ENCODE measurements around the gene IL19. TPM values are rescaled to one million over a fixed set of nuclear protein-coding genes. Genes with fewer than 3 reads are reported as not detected.
"Not testable (repeated sequence)": the region's sequence is repeated elsewhere in the genome, so short reads cannot be mapped to it uniquely, and the experiment has no call there.

IL19 gene
- polyA plus RNA-seq, 12 donors, result not detected

DNA sequence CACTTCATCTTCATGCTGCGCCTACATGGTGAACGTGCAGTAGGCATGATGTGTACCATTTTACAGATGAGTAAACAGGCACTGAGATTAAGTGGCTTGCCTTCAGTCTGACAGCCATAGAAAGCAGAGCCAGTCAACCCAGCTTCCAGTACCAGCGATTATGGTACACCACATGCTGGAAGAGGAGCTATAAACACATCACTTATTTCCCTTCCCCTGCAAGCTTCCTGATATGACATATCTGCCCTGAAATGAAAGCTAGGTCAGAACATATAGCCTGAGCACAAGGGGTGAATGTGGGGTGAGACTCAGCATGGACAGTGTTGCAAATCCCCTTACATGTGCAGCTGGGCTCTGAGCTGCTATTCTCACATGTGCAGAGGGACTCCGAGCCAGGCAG lies 61.1 kb downstream of the IL19 start:
- no peak for DNase-seq

- no peak for DNase-seq
These were observed 61.8 kb downstream of the IL19 start for GRCh38 chr1:206832352-206832880.

- DNase-seq, result no peak
These were observed 62.6 kb downstream of the IL19 start for GRCh38 chr1:206833106-206833680.

- DNase-seq, result no peak
These were observed 63.2 kb downstream of the IL19 start for GRCh38 chr1:206833801-206834200.

DNA sequence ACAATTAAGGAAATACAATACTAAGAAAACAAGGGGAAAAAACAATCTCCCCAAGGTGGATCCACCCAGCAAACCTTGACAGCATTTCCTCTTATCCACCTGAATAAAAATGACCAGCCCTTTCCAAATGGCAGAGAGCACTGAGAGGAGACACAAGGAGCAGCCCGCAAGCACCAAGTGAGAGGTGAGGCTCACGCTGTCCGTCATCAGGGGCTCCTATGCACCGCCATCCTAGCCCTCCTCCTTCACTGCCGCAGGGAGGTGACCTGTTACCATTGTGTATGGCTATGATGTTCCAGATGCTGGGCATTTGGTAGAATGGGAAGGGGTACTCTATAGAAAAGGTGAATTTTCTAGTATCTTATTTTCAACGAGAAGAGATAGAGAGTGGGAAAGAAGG lies 63.6 kb downstream of the IL19 start:
- no peak for DNase-seq

GRCh38 chr1:206834711-206835110 lies 64.1 kb downstream of the IL19 start:
- no peak for DNase-seq

- DNase-seq, result no peak
These were observed 64.6 kb downstream of the IL19 start for GRCh38 chr1:206835186-206835585.

GRCh38 chr1:206836111-206836510 lies 65.5 kb downstream of the IL19 start:
- DNase-seq, result no peak

DNA sequence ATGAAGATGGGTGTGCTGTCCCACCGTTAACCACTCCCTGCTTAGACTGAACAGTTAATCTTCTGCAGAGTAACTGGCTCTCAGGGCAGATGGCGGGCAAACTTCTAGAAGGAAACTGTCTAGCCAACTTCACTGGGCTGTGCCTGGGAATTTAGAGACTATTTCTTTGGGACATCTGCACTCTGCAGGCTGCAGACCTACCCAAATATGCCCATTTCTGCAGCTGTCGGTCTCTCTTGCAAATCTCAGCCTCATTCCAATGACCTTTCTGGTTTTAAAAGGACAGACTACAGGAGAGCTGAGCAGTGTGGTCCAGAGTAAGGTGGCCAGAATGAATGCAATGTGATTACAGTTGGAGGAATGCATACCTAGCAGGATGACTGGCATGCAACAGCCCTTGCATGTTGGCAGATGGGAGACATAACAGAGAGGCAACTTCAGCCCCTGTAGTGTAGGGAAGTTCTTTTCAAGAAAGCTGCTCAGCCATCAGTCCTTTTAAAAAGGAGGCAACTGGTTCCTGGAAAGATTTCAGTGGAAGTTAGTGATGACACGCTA lies 68.5 kb downstream of the IL19 start:
- no peak for DNase-seq

GRCh38 chr1:206839857-206840256 lies 69.3 kb downstream of the IL19 start:
- DNase-seq, result no peak

DNA sequence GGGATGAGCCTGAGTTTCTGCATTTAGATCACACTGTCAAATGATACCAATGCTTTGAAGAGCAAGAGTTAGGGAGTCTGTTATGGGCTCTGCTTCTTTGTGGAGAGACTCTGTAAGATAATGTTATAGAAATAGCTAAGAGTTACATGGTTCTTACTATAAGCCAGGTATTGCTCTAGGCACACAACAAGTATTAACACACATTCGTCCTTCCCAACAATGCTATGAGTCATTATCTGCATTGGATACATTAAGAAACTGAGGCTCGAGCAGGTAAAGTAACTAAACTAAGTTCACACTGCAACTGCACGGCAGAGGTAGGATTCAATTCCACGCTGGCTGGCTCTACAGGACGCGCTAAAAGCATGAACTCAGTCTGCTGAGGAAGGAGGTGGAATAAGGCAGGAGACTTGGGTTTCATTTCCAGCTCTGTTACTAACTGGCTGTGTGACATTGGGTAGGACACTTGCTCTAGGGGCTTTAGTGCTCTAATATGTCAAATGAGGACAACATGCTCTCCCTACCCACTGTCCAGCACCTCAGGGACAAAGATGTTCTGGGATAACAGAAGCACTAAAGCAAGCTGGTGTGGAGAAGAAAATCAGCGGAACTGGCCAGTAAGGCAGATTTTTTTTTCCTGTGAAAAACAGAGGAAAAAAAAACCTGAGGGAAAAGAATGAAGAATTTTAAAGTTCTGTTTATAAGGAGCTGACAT lies 71.2 kb downstream of the IL19 start:
- no peak for DNase-seq

DNA sequence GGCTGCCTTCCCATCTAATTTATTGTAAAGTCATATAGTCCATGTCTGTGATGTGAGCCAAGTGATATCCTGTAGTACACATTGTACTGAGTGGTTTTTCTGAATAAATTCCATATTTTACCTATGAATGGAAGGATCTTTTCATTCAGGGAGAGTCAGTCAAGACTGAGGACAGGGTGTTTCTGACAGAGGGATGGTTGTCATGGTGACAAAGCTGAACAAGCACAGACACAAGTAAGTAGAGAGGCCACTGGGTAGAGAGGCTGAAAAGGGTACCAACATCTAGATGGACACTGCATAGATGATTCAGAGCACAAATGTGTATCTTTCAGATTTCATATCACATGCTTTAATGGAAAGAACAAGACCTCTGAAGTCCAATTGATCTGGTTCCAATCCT lies 72.3 kb downstream of the IL19 start:
- DNase-seq, result no peak

DNA sequence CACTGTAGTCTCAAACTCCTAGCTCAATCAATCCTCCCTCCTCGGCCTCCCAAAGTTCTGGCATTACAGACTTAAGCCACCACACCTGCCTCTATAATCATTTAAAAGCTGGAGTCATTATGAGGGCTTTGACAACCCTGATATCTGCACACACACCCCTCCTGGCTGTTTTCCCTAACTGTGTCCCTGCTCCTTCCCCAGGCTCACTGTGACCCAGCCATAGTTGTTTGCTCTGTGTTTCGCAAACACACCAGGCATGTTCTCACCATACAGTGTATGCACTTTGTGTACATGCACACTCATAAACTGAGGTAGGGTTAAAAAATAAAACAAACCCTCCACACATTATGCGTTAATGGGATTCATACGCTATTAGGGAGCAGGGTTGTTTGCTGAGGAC lies 73.1 kb downstream of the IL19 start:
- DNase-seq, result no peak

GRCh38 chr1:206846487-206846886 lies 75.9 kb downstream of the IL19 start:
- DNase-seq, result no peak

DNA sequence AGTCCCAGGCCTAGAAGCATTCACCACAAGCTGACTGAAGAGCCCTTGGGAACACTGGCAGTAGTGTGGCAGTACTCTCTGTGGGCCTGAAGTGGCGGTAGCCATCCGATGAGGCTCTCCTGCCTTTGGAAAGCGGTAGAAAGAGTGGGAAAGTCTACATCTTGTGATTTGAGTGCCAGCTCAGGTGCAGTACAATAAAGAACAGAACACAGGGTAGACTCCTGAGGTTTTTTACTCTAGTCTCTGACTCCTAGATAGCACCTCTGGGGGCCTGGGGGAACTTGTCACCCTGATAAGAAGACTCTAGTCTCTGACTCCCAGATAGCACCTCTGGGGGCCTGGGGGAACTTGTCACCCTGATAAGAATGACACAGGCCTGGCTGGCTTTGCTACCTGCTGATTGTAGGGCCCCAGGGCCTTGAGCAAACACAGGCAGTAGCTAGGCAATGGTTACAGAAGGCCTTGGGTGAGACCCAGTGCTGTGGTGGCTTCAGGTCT lies 76.8 kb downstream of the IL19 start:
- DNase-seq, result no peak

DNA sequence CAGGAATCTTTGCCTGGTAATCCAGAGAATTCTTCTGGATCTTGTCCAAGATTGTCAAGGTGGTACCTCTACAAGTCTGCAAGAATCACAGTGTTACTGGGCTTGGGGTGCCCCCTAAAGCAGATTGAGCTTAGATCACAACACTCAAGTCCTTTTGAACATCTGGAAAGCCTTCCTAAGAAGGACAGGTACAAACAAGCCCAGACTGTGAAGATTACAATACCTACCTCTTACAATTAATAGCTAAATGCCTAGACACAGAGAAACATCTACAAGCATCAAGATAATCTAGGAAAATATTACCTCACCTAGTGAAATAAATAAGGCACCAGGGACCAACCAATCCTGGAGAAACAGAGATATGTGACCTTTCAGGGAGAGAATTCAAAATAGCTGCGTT lies 77.4 kb downstream of the IL19 start:
- DNase-seq, result no peak

- no peak for DNase-seq
These were observed 79.8 kb downstream of the IL19 start for GRCh38 chr1:206850401-206850800.

GRCh38 chr1:206851341-206852010 lies 80.9 kb downstream of the IL19 start:
- DNase-seq, result no peak

- DNase-seq, result not testable (repeated sequence)
These were observed 82.1 kb downstream of the IL19 start for GRCh38 chr1:206852662-206853061.

GRCh38 chr1:206853696-206854095 lies 83.1 kb downstream of the IL19 start:
- not testable (repeated sequence) for DNase-seq

GRCh38 chr1:206854401-206855129 lies 84.0 kb downstream of the IL19 start:
- DNase-seq, result no peak

GRCh38 chr1:206855859-206856258 lies 85.3 kb downstream of the IL19 start:
- no peak for DNase-seq
